HepG2 (cell line): Measurements from ENCODE around the gene TTBK1. TPM values are rescaled to one million over a fixed set of nuclear protein-coding genes. Genes with fewer than 3 reads are reported as not detected.

Experiments
- CBX5 ChIP-seq: sonication (generic); formaldehyde crosslinking; IDR thresholded peaks from 2 replicates; pipeline ENCODE4 v1.4.0; 2020; ENCODE audit warnings: missing genetic modification reagents, borderline replicate concordance
- ELF3 ChIP-seq: IDR thresholded peaks from 2 replicates; pipeline ENCODE4 v1.6.1; 2016; ENCODE audit warnings: missing genetic modification reagents, missing compliant biosample characterization
- FOSL1 ChIP-seq: sonication (generic); formaldehyde crosslinking; IDR thresholded peaks from 2 replicates; pipeline ENCODE4 v1.9.0; 2021; ENCODE audit warnings: missing genetic modification reagents, borderline replicate concordance
- HHEX ChIP-seq: IDR thresholded peaks from 2 replicates; pipeline ENCODE4 v1.6.1; 2016; ENCODE audit warnings: control low read depth
- HOXA5 ChIP-seq: sonication (generic); formaldehyde crosslinking; IDR thresholded peaks from 2 replicates; pipeline ENCODE4 v1.4.0; 2020; ENCODE audit warnings: missing genetic modification reagents
- IKZF4 ChIP-seq: sonication (generic); formaldehyde crosslinking; IDR thresholded peaks from 2 replicates; pipeline ENCODE4 v1.5.1; 2020; ENCODE audit warnings: borderline replicate concordance, mild to moderate bottlenecking, low read depth, missing genetic modification reagents; ENCODE audit errors: not compliant biosample characterization
- NFKB2 ChIP-seq: sonication (generic); formaldehyde crosslinking; IDR thresholded peaks from 2 replicates; pipeline ENCODE4 v1.4.0; 2020; ENCODE audit warnings: missing genetic modification reagents, borderline replicate concordance
- NFYC ChIP-seq: IDR thresholded peaks from 2 replicates; pipeline ENCODE4 v1.6.1; 2016; ENCODE audit warnings: missing genetic modification reagents, missing compliant biosample characterization
- NR2F6 ChIP-seq, 2 experiments: IDR thresholded peaks; 2 replicates each; pipeline ENCODE4 v1.6.1; 2016; ENCODE audit warnings: antibody characterized with exemption in 1 of 2, mild to moderate bottlenecking in 1 of 2
- RCOR2 ChIP-seq: IDR thresholded peaks from 2 replicates; pipeline ENCODE4 v1.6.1; 2016; ENCODE audit warnings: missing biosample characterization, missing genetic modification reagents
- SCMH1 ChIP-seq: sonication (generic); formaldehyde crosslinking; IDR thresholded peaks from 2 replicates; pipeline ENCODE4 v1.9.0; 2021; ENCODE audit warnings: missing genetic modification reagents, mild to moderate bottlenecking, borderline replicate concordance
- TOPORS ChIP-seq: sonication (generic); formaldehyde crosslinking; IDR thresholded peaks from 2 replicates; pipeline ENCODE4 v1.8.0; 2023; ENCODE audit warnings: mild to moderate bottlenecking, missing genetic modification reagents
- ZBTB4 ChIP-seq: sonication (generic); formaldehyde crosslinking; IDR thresholded peaks from 2 replicates; pipeline ENCODE4 v1.4.0; 2020; ENCODE audit warnings: missing genetic modification reagents, mild to moderate bottlenecking, borderline replicate concordance
- ZBTB7A ChIP-seq: sonication (generic); formaldehyde crosslinking; IDR thresholded peaks from 2 replicates; pipeline ENCODE4 v1.8.0; 2022; ENCODE audit warnings: mild to moderate bottlenecking, missing genetic modification reagents
- ZNF282 ChIP-seq: fragments of 450-650 bp; IDR thresholded peaks from 2 replicates; pipeline ENCODE4 v1.6.1; 2018; ENCODE audit not compliant: partially characterized antibody
- ZNF292 ChIP-seq: sonication (generic); formaldehyde crosslinking; IDR thresholded peaks from 2 replicates; pipeline ENCODE4 v1.8.1; 2022; ENCODE audit warnings: mild to moderate bottlenecking, low read depth, missing genetic modification reagents, borderline replicate concordance
- ZNF33B ChIP-seq: sonication (generic); formaldehyde crosslinking; IDR thresholded peaks from 2 replicates; pipeline ENCODE4 v1.5.1; 2020; ENCODE audit warnings: mild to moderate bottlenecking, missing genetic modification reagents
- ZNF569 ChIP-seq: sonication (generic); formaldehyde crosslinking; IDR thresholded peaks from 2 replicates; pipeline ENCODE4 v1.5.0; 2020; ENCODE audit warnings: mild to moderate bottlenecking, missing genetic modification reagents, moderate library complexity, borderline replicate concordance
- ZNF784 ChIP-seq: sonication (generic); formaldehyde crosslinking; IDR thresholded peaks from 2 replicates; pipeline ENCODE4 v1.5.1; 2020; ENCODE audit warnings: missing genetic modification reagents, mild to moderate bottlenecking, borderline replicate concordance
- ZNF891 ChIP-seq: sonication (generic); formaldehyde crosslinking; IDR thresholded peaks from 2 replicates; pipeline ENCODE4 v1.5.0; 2020; ENCODE audit warnings: mild to moderate bottlenecking, missing genetic modification reagents
- ZSCAN29 ChIP-seq: sonication (generic); formaldehyde crosslinking; conservative IDR thresholded peaks from 2 replicates; pipeline ENCODE4 v1.4.0; 2020; ENCODE audit warnings: mild to moderate bottlenecking, missing genetic modification reagents
- polyA plus RNA-seq, 8 experiments: library from polyadenylated mRNA; depleted of rRNA in 3 of 8; stranded (reverse) in 7 of 8; unstranded in 1 of 8; fragments of >200 nt; fragmentation: Illumina TruSeq in 4 of 8; extraction: Trizol in 4 of 8; gene quantifications; 2 replicates each; pipeline versions ENCODE4 v1.2.1 to v1.2.3, GENCODE V29; 2011 to 2016; ENCODE audit warnings: low read depth in 4 of 8, missing spikeins in 1 of 8, mixed read lengths in 1 of 8; ENCODE audit not compliant: insufficient read depth in 1 of 8
- total RNA-seq, 5 experiments: library from RNA; depleted of rRNA; stranded (reverse); fragments of >200 nt; fragmentation: Illumina TruSeq; extraction: Trizol; gene quantifications; 2 replicates each; pipeline ENCODE4 v1.2.3, GENCODE V29; 2016; ENCODE audit warnings: low read depth in 1 of 5
- TF ChIP-seq, protein P1 (sequence below): sonication (generic); formaldehyde crosslinking; IDR thresholded peaks from 2 replicates; pipeline ENCODE4 v1.4.0; 2020; ENCODE audit warnings: missing genetic modification reagents, mild to moderate bottlenecking, borderline replicate concordance
- TF ChIP-seq, protein P2 (sequence below): sonication (generic); IDR thresholded peaks from 2 replicates; pipeline ENCODE4 v1.6.1; 2016; ENCODE audit warnings: low read depth, borderline replicate concordance
- TF ChIP-seq, protein P3 (sequence below): sonication (generic); formaldehyde crosslinking; IDR thresholded peaks from 2 replicates; pipeline ENCODE4 v1.8.0; 2022; ENCODE audit warnings: mild to moderate bottlenecking, missing genetic modification reagents

TTBK1 gene
- total and polyA plus RNA-seq, 2 of the 13 experiments (the other 11 are each of a cell fraction or from before 2014, with no cell fraction given): 0.24 to 0.33 TPM

- no peak for TF ChIP-seq NFYC (CRISPR knock-in tag)
- no peak for TF ChIP-seq ZNF33B
- TF ChIP-seq ELF3 (CRISPR knock-in tag): peak; percentile 57
- TF ChIP-seq, protein P1, sequence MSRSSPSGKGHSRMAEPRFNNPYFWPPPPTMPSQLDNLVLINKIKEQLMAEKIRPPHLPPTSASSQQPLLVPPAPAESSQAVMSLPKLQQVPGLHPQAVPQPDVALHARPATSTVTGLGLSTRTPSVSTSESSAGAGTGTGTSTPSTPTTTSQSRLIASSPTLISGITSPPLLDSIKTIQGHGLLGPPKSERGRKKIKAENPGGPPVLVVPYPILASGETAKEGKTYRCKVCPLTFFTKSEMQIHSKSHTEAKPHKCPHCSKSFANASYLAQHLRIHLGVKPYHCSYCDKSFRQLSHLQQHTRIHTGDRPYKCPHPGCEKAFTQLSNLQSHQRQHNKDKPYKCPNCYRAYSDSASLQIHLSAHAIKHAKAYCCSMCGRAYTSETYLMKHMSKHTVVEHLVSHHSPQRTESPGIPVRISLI: no peak
- peak; percentile 65 for TF ChIP-seq RCOR2 (CRISPR knock-in tag)
- TF ChIP-seq TOPORS (CRISPR knock-in tag): peak; percentile 32; the same call in 1 of the 2 replicates
- no peak for TF ChIP-seq ZNF891 (CRISPR knock-in tag)
- TF ChIP-seq SCMH1 (CRISPR knock-in tag): no peak
- no peak for TF ChIP-seq HHEX (CRISPR knock-in tag)
- no peak for TF ChIP-seq NFKB2
- TF ChIP-seq IKZF4 (CRISPR knock-in tag): no peak
- TF ChIP-seq FOSL1 (CRISPR knock-in tag): no peak
- TF ChIP-seq, protein P2, sequence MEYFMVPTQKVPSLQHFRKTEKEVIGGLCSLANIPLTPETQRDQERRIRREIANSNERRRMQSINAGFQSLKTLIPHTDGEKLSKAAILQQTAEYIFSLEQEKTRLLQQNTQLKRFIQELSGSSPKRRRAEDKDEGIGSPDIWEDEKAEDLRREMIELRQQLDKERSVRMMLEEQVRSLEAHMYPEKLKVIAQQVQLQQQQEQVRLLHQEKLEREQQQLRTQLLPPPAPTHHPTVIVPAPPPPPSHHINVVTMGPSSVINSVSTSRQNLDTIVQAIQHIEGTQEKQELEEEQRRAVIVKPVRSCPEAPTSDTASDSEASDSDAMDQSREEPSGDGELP: peak; percentile 37; the same call in 1 of the 2 replicates
- TF ChIP-seq ZNF569: no peak
- TF ChIP-seq CBX5 (CRISPR knock-in tag): peak; percentile 10; the same call in 1 of the 2 replicates
- TF ChIP-seq ZSCAN29 (CRISPR knock-in tag): no peak
- TF ChIP-seq HOXA5: peak; percentile 72
- TF ChIP-seq, protein P3, sequence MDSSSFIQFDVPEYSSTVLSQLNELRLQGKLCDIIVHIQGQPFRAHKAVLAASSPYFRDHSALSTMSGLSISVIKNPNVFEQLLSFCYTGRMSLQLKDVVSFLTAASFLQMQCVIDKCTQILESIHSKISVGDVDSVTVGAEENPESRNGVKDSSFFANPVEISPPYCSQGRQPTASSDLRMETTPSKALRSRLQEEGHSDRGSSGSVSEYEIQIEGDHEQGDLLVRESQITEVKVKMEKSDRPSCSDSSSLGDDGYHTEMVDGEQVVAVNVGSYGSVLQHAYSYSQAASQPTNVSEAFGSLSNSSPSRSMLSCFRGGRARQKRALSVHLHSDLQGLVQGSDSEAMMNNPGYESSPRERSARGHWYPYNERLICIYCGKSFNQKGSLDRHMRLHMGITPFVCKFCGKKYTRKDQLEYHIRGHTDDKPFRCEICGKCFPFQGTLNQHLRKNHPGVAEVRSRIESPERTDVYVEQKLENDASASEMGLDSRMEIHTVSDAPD (CRISPR knock-in tag): peak; percentile 86
- TF ChIP-seq ZNF784 (CRISPR knock-in tag): no peak; the same call in 1 of the 2 replicates
- TF ChIP-seq NR2F6 (IDR thresholded peaks at IDR 0.05): peak; percentile 54
- peak; percentile 76 for TF ChIP-seq NR2F6 (CRISPR knock-in tag; IDR thresholded peaks at IDR 0.05)
- peak; percentile 81; the same call in 1 of the 2 replicates for TF ChIP-seq ZNF292 (CRISPR knock-in tag)
- TF ChIP-seq ZBTB7A (CRISPR knock-in tag): no peak
- TF ChIP-seq ZBTB4 (CRISPR knock-in tag): no peak
- no peak for TF ChIP-seq ZNF282
These were observed 47.6 kb downstream of the TTBK1 start (continued) for GRCh38 chr6:43290905-43291355.
